GM23338 (cell line): ENCODE measurements around the gene C16orf90. TPM values are rescaled to one million over a fixed set of nuclear protein-coding genes. Genes with fewer than 3 reads are reported as not detected.

Source experiments
- ATAC-seq: fragments of 200-7000 bp; cut with Tn5 transposase; 3 replicates; pipeline ENCODE4 v1.9.1; 2020
- DNase-seq: peaks from one replicate; pipeline ENCODE4 v3.0.0-alpha.2; 2015; ENCODE audit warnings: low spot score
- H2AFZ ChIP-seq: fragments of 200-600 bp; sonication (generic); 2 replicates; pipeline ENCODE4 v1.8.0; 2016; ENCODE audit warnings: antibody characterized with exemption, mild to moderate bottlenecking, moderate library complexity
- H3F3A ChIP-seq: fragments of 200-600 bp; sonication (generic); replicated peaks from 2 replicates; pipeline ENCODE4 v1.8.0; 2017; ENCODE audit warnings: antibody characterized with exemption, mixed run types, low read depth
- H3K27ac ChIP-seq: fragments of 200-600 bp; sonication (generic); 2 replicates; pipeline ENCODE4 v1.6.1; 2016; ENCODE audit warnings: low read depth
- H3K27me3 ChIP-seq: fragments of 200-600 bp; sonication (generic); 2 replicates; pipeline ENCODE4 v1.8.0; 2016; ENCODE audit warnings: mild to moderate bottlenecking, mixed run types, moderate library complexity; ENCODE audit not compliant: insufficient read depth
- H3K36me3 ChIP-seq: fragments of 200-600 bp; sonication (generic); 2 replicates; pipeline ENCODE4 v1.8.0; 2016; ENCODE audit warnings: mild to moderate bottlenecking; ENCODE audit not compliant: insufficient read depth
- H3K4me1 ChIP-seq: fragments of 200-600 bp; sonication (generic); 2 replicates; pipeline ENCODE4 v1.8.0; 2016; ENCODE audit warnings: mild to moderate bottlenecking, moderate library complexity; ENCODE audit not compliant: insufficient read depth
- H3K4me2 ChIP-seq: fragments of 200-600 bp; sonication (generic); 2 replicates; pipeline ENCODE4 v1.7.1; 2017; ENCODE audit warnings: mixed run types
- H3K4me3 ChIP-seq: fragments of 200-600 bp; sonication (generic); 2 replicates; pipeline ENCODE4 v1.6.1; 2016; ENCODE audit warnings: mixed run types
- H3K79me2 ChIP-seq: fragments of 200-600 bp; sonication (generic); replicated peaks from 2 replicates; pipeline ENCODE4 v1.8.0; 2017; ENCODE audit warnings: mild to moderate bottlenecking; ENCODE audit not compliant: insufficient read depth
- H3K9me2 ChIP-seq: fragments of 200-600 bp; sonication (generic); 2 replicates; pipeline ENCODE4 v1.8.0; 2017; ENCODE audit not compliant: insufficient read depth
- H4K20me1 ChIP-seq: fragments of 200-600 bp; sonication (generic); replicated peaks from 2 replicates; pipeline ENCODE4 v1.8.0; 2017; ENCODE audit warnings: mild to moderate bottlenecking; ENCODE audit not compliant: insufficient read depth
- H3K27ac Mint-ChIP-seq: 2 replicates; pipeline ENCODE4 v1.8.0; 2020; ENCODE audit warnings: inconsistent platforms, mild to moderate bottlenecking, moderate library complexity, mixed read lengths
- H3K27me3 Mint-ChIP-seq: 3 replicates; pipeline ENCODE4 v1.8.0; 2022; ENCODE audit warnings: low read depth, mild to moderate bottlenecking, moderate library complexity, mixed read lengths, inconsistent platforms; ENCODE audit not compliant: insufficient read depth, poor library complexity
- H3K36me3 Mint-ChIP-seq: 3 replicates; pipeline ENCODE4 v1.8.0; 2021; ENCODE audit warnings: low read depth, mild to moderate bottlenecking, inconsistent platforms, moderate library complexity, mixed read lengths
- H3K4me1 Mint-ChIP-seq: 3 replicates; pipeline ENCODE4 v1.8.0; 2020; ENCODE audit warnings: mild to moderate bottlenecking, inconsistent platforms, mixed read lengths
- H3K4me3 Mint-ChIP-seq: 3 replicates; pipeline ENCODE4 v1.8.0; 2021; ENCODE audit warnings: moderate library complexity, mild to moderate bottlenecking, inconsistent platforms, mixed read lengths
- H3K9me3 Mint-ChIP-seq: 3 replicates; pipeline ENCODE4 v1.8.0; 2020; ENCODE audit warnings: moderate library complexity, mild to moderate bottlenecking, inconsistent platforms, mixed read lengths
- ETS1 ChIP-seq: IDR thresholded peaks from 2 replicates; pipeline ENCODE4 v1.6.1; 2016; ENCODE audit warnings: antibody characterized with exemption
- NANOG ChIP-seq: IDR thresholded peaks from 2 replicates; pipeline ENCODE4 v1.6.1; 2016; ENCODE audit warnings: antibody characterized with exemption, borderline replicate concordance
- ZNF114 ChIP-seq: fragments of 250-450 bp; sonication (Bioruptor Pico); IDR thresholded peaks from 2 replicates; pipeline ENCODE4 v1.5.0; 2020; ENCODE audit warnings: mild to moderate bottlenecking, moderate library complexity
- ZNF331 ChIP-seq: fragments of 250-450 bp; sonication (Bioruptor Pico); IDR thresholded peaks from 2 replicates; pipeline ENCODE4 v1.5.0; 2020; ENCODE audit warnings: low read depth, mild to moderate bottlenecking, moderate library complexity
- ZNF462 ChIP-seq: fragments of 250-450 bp; sonication (Bioruptor Pico); IDR thresholded peaks from 2 replicates; pipeline ENCODE4 v1.5.0; 2020; ENCODE audit warnings: mild to moderate bottlenecking, moderate library complexity
- polyA plus RNA-seq: library from polyadenylated mRNA; unstranded; fragments of >200 nt; fragmentation: Nextera tagmentation; extraction: Ambion mirVana; gene quantifications from 2 replicates; pipeline ENCODE4 v1.2.1, GENCODE V29; 2016
- total RNA-seq: library from RNA; depleted of rRNA; stranded (reverse); fragments of >200 nt; shearing (Covaris generic); gene quantifications from 2 replicates; pipeline ENCODE4 v1.2.3, GENCODE V29; 2014
- TF ChIP-seq, protein P1 (sequence below), 2 experiments: fragments of 200-600 bp in 1 of 2; sonication (generic) in 1 of 2; conservative IDR thresholded peaks; 2 replicates each; pipeline versions ENCODE4 v1.5.1 to v1.6.1; 2016 to 2017; ENCODE audit warnings: antibody characterized with exemption in 2 of 2, low read depth in 2 of 2, mild to moderate bottlenecking in 2 of 2, moderate library complexity in 1 of 2
- TF ChIP-seq, protein P2 (sequence below): IDR thresholded peaks from one replicate; pipeline ENCODE4 v1.6.1; 2018; ENCODE audit warnings: antibody characterized with exemption; ENCODE audit not compliant: unreplicated experiment

C16orf90 gene
- total and polyA plus RNA-seq, 2 experiments from 2014 or later: not detected

- TF ChIP-seq ZNF462 (CRISPR knock-in tag) (no peak), ZNF331 (CRISPR knock-in tag) (no peak), NANOG (no peak), ZNF114 (CRISPR knock-in tag) (no peak)
- TF ChIP-seq, protein P1, sequence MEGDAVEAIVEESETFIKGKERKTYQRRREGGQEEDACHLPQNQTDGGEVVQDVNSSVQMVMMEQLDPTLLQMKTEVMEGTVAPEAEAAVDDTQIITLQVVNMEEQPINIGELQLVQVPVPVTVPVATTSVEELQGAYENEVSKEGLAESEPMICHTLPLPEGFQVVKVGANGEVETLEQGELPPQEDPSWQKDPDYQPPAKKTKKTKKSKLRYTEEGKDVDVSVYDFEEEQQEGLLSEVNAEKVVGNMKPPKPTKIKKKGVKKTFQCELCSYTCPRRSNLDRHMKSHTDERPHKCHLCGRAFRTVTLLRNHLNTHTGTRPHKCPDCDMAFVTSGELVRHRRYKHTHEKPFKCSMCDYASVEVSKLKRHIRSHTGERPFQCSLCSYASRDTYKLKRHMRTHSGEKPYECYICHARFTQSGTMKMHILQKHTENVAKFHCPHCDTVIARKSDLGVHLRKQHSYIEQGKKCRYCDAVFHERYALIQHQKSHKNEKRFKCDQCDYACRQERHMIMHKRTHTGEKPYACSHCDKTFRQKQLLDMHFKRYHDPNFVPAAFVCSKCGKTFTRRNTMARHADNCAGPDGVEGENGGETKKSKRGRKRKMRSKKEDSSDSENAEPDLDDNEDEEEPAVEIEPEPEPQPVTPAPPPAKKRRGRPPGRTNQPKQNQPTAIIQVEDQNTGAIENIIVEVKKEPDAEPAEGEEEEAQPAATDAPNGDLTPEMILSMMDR (conservative IDR thresholded peaks at IDR 0.05; ENCODE audit: low read depth in 2 of 2): no peak
Measured at GRCh38 chr16:3529175-3529574, 33.9 kb upstream of the C16orf90 start (continued).

- Mint-ChIP-seq H3K4me1 (no peaks in the 10 kb centered on the region), H3K4me3 (no peak overlapping the region), H3K36me3 (peaks cover 48% of the 10 kb centered on the region), H3K27ac (no peak overlapping the region), H3K27me3 (no peaks in the 10 kb centered on the region), H3K9me3 (peaks cover 14% of the 10 kb centered on the region)
- no peaks in the 10 kb centered on the region for H3K27me3 ChIP-seq
- H3F3A ChIP-seq: no peaks in the 10 kb centered on the region; the same call in 1 of the 2 replicates
- no peak overlapping the region for H3K4me3 ChIP-seq
- DNase-seq: no peak
- no peaks in the 10 kb centered on the region for H3K4me1 ChIP-seq
- no peak overlapping the region for H3K27ac ChIP-seq
- peaks cover 5% of the 10 kb centered on the region; the same call in 1 of the 2 replicates for H3K36me3 ChIP-seq
- ATAC-seq: no peak
- H3K9me2 ChIP-seq: peaks cover 3% of the 10 kb centered on the region; the same call in 1 of the 2 replicates
- no peak overlapping the region for H2AFZ ChIP-seq
- no peaks in the 10 kb centered on the region for H3K79me2 ChIP-seq
- no peaks in the 10 kb centered on the region; the same call in 1 of the 2 replicates for H4K20me1 ChIP-seq
- no peak overlapping the region for H3K4me2 ChIP-seq
- TF ChIP-seq ZNF114 (CRISPR knock-in tag) (no peak), ETS1 (no peak)
- TF ChIP-seq, protein P2, sequence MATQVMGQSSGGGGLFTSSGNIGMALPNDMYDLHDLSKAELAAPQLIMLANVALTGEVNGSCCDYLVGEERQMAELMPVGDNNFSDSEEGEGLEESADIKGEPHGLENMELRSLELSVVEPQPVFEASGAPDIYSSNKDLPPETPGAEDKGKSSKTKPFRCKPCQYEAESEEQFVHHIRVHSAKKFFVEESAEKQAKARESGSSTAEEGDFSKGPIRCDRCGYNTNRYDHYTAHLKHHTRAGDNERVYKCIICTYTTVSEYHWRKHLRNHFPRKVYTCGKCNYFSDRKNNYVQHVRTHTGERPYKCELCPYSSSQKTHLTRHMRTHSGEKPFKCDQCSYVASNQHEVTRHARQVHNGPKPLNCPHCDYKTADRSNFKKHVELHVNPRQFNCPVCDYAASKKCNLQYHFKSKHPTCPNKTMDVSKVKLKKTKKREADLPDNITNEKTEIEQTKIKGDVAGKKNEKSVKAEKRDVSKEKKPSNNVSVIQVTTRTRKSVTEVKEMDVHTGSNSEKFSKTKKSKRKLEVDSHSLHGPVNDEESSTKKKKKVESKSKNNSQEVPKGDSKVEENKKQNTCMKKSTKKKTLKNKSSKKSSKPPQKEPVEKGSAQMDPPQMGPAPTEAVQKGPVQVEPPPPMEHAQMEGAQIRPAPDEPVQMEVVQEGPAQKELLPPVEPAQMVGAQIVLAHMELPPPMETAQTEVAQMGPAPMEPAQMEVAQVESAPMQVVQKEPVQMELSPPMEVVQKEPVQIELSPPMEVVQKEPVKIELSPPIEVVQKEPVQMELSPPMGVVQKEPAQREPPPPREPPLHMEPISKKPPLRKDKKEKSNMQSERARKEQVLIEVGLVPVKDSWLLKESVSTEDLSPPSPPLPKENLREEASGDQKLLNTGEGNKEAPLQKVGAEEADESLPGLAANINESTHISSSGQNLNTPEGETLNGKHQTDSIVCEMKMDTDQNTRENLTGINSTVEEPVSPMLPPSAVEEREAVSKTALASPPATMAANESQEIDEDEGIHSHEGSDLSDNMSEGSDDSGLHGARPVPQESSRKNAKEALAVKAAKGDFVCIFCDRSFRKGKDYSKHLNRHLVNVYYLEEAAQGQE: no peak
- TF ChIP-seq, protein P1 (conservative IDR thresholded peaks at IDR 0.05; ENCODE audit: low read depth in 2 of 2): no peak
Measured at GRCh38 chr16:3528406-3528805, 33.1 kb upstream of the C16orf90 start.
